ENCODE measurements around the gene LRRC36.

LRRC36 gene, protein sequence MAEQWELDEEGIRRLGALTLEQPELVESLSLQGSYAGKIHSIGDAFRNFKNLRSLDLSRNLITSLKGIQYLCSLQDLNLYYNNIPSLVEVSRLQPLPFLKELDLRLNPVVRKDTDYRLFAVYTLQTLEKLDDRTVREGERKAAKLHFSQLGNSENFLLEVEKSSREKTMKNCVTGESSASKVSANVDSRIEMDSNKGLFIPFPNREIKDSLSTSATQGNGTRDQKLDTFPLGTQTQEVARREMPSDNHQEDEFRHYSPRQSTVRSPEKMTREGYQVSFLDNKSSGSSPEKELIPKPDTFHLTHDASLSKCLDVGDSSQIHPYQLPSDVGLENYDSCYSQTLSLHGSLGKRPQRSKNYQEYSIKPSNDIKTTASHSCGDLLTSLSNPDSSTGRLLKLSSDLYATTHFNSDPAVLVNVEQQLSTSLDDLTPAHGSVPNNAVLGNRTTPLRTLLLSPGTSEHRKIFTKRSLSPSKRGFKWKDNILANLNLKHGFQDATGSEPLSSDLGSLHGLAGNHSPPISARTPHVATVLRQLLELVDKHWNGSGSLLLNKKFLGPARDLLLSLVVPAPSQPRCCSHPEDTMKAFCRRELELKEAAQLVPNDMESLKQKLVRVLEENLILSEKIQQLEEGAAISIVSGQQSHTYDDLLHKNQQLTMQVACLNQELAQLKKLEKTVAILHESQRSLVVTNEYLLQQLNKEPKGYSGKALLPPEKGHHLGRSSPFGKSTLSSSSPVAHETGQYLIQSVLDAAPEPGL

GRCh38 chr16:67326472-67327309 lies at the start of gene LRRC36, which contains the start of gene KCTD19:
TSS of gene LRRC36 (plus strand) at chr16:67326815. CDS start at chr16:67326863, 48 bp downstream.
TSS of gene KCTD19 (minus strand) at chr16:67326741. CDS start at chr16:67326707, 34 bp downstream.
- Histone ChIP-seq H3K27ac (ENCODE audit: low read depth, low read length) (no peak within 1 kb of the TSS), H3K4me2 (ENCODE audit: low read length) (no peak within 1 kb of the TSS)

GRCh38 chr16:67277294-67277998 lies 49.2 kb upstream of the LRRC36 start:
- Histone ChIP-seq H3K36me3 (ENCODE audit: control insufficient read depth, low read length) (peaks cover 12% of the 10 kb centered on the region), H3K79me2 (ENCODE audit: control insufficient read depth, low read length) (peaks cover 13% of the 10 kb centered on the region), H3K4me2 (ENCODE audit: low read length) (peak overlapping the region; percentile 63), H3K27me3 (ENCODE audit: control insufficient read depth, low read length) (no peaks in the 10 kb centered on the region), H3F3A (ENCODE audit: control insufficient read depth, insufficient read depth) (no peaks in the 10 kb centered on the region), H3K9me3 (ENCODE audit: control insufficient read depth, insufficient read depth, low read length) (no peaks in the 10 kb centered on the region), H3K27ac (ENCODE audit: low read depth, low read length) (no peak overlapping the region), H3K4me1 (ENCODE audit: control insufficient read depth, low read length) (peaks cover 13% of the 10 kb centered on the region), H3K9me2 (replicated peaks; ENCODE audit: control insufficient read depth, low read length) (no peaks in the 10 kb centered on the region), H3K4me3 (ENCODE audit: low read length) (peak overlapping the region; percentile 79), H4K20me1 (ENCODE audit: control insufficient read depth, insufficient read depth, low read depth, low read length) (no peaks in the 10 kb centered on the region)
- TF ChIP-seq, protein P1, sequence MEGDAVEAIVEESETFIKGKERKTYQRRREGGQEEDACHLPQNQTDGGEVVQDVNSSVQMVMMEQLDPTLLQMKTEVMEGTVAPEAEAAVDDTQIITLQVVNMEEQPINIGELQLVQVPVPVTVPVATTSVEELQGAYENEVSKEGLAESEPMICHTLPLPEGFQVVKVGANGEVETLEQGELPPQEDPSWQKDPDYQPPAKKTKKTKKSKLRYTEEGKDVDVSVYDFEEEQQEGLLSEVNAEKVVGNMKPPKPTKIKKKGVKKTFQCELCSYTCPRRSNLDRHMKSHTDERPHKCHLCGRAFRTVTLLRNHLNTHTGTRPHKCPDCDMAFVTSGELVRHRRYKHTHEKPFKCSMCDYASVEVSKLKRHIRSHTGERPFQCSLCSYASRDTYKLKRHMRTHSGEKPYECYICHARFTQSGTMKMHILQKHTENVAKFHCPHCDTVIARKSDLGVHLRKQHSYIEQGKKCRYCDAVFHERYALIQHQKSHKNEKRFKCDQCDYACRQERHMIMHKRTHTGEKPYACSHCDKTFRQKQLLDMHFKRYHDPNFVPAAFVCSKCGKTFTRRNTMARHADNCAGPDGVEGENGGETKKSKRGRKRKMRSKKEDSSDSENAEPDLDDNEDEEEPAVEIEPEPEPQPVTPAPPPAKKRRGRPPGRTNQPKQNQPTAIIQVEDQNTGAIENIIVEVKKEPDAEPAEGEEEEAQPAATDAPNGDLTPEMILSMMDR (IDR thresholded peaks at IDR 0.05; ENCODE audit: low read depth, low read length, poor library complexity, severe bottlenecking): no peak
- TF ChIP-seq EZH2phosphoT487 (IDR thresholded peaks at IDR 0.05; ENCODE audit: borderline replicate concordance, low read length): no peak

More at GRCh38 chr16:67326472-67327309, at the start of gene LRRC36, which contains the start of gene KCTD19:
- TF ChIP-seq EZH2phosphoT487 (IDR thresholded peaks at IDR 0.05; ENCODE audit: borderline replicate concordance, low read length): no peak
- TF ChIP-seq, protein P1 (IDR thresholded peaks at IDR 0.05; ENCODE audit: low read depth, low read length, poor library complexity, severe bottlenecking): no peak
- H3K36me3 ChIP-seq (ENCODE audit: control insufficient read depth, low read length): no peaks in the 10 kb centered on the region
- H3K9me2 ChIP-seq (replicated peaks; ENCODE audit: control insufficient read depth, low read length): no peaks in the 10 kb centered on the region
- H3K4me3 ChIP-seq (ENCODE audit: low read length): no peak within 1 kb of the TSS
- H3K4me1 ChIP-seq (ENCODE audit: control insufficient read depth, low read length): peaks cover 4% of the 10 kb centered on the region
- H3K9me3 ChIP-seq (ENCODE audit: control insufficient read depth, insufficient read depth, low read length): no peaks in the 10 kb centered on the region
- H3K27me3 ChIP-seq (ENCODE audit: control insufficient read depth, low read length): peaks cover 7% of the 10 kb centered on the region; the same call in 1 of the 2 replicates
- no peaks in the 10 kb centered on the region for H3K79me2 ChIP-seq (ENCODE audit: control insufficient read depth, low read length)
- no peaks in the 10 kb centered on the region for H4K20me1 ChIP-seq (ENCODE audit: control insufficient read depth, insufficient read depth, low read depth, low read length)
- H3F3A ChIP-seq (ENCODE audit: control insufficient read depth, insufficient read depth): peaks cover 5% of the 10 kb centered on the region; the same call in 1 of the 2 replicates
